PC-9 (cell line): ENCODE data around the gene SLC39A3.

Experiments used
- EZH2 ChIP-seq: fragments of 200-600 bp; sonication (generic); IDR thresholded peaks from 2 replicates; pipeline ENCODE4 v1.8.0; 2017; ENCODE audit warnings: antibody characterized with exemption, low read depth
- TF ChIP-seq, protein P1 (sequence below): fragments of 200-600 bp; sonication (generic); conservative IDR thresholded peaks from 2 replicates; pipeline ENCODE4 v1.6.1; 2017; ENCODE audit warnings: mixed run types, antibody characterized with exemption, mild to moderate bottlenecking, moderate library complexity

DNA sequence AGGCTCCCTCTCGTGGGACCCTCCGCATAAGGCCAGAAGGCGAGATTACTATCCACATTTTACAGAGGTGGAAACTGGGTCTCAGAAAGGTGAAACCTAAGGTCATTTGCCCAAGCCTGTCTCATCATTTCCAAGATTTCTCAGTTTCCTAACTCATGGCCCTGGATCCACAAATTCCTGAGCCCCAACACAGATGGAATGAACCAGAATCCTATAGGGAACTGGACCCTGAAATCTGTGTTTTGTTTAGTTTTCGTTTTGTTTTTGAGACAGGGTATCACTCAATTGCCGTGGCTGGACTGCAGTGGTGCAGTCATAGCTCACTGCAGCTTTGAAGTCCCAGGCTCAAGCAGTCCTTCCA lies 36.8 kb downstream of the SLC39A3 start:
- TF ChIP-seq, protein P1, sequence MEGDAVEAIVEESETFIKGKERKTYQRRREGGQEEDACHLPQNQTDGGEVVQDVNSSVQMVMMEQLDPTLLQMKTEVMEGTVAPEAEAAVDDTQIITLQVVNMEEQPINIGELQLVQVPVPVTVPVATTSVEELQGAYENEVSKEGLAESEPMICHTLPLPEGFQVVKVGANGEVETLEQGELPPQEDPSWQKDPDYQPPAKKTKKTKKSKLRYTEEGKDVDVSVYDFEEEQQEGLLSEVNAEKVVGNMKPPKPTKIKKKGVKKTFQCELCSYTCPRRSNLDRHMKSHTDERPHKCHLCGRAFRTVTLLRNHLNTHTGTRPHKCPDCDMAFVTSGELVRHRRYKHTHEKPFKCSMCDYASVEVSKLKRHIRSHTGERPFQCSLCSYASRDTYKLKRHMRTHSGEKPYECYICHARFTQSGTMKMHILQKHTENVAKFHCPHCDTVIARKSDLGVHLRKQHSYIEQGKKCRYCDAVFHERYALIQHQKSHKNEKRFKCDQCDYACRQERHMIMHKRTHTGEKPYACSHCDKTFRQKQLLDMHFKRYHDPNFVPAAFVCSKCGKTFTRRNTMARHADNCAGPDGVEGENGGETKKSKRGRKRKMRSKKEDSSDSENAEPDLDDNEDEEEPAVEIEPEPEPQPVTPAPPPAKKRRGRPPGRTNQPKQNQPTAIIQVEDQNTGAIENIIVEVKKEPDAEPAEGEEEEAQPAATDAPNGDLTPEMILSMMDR, result no peak
- TF ChIP-seq EZH2, result no peak
